ENCODE measurements around the gene TMEM238L.

Gene TMEM238L

GRCh38 chr17:10752696-10753095 lies 51.2 kb downstream of the TMEM238L start:
- H3K4me3 ChIP-seq (ENCODE audit: low read depth, low read length), result no peak overlapping the region
- TF ChIP-seq CTCF (IDR thresholded peaks at IDR 0.05; ENCODE audit: insufficient read depth, low read depth, low read length, missing control alignments), result no peak
- DNase-seq (ENCODE audit: low read depth), result no peak

GRCh38 chr17:10751563-10751962 lies 52.3 kb downstream of the TMEM238L start:
- TF ChIP-seq CTCF (IDR thresholded peaks at IDR 0.05; ENCODE audit: insufficient read depth, low read depth, low read length, missing control alignments), result no peak
- DNase-seq (ENCODE audit: low read depth), result no peak
- H3K4me3 ChIP-seq (ENCODE audit: low read depth, low read length), result no peak overlapping the region

GRCh38 chr17:10750210-10750609 lies 53.7 kb downstream of the TMEM238L start:
- TF ChIP-seq CTCF (IDR thresholded peaks at IDR 0.05; ENCODE audit: insufficient read depth, low read depth, low read length, missing control alignments), result no peak
- H3K4me3 ChIP-seq (ENCODE audit: low read depth, low read length), result no peak overlapping the region
- no peak for DNase-seq (ENCODE audit: low read depth)

- TF ChIP-seq CTCF (IDR thresholded peaks at IDR 0.05; ENCODE audit: insufficient read depth, low read depth, low read length, missing control alignments), result no peak
- no peak overlapping the region for H3K4me3 ChIP-seq (ENCODE audit: low read depth, low read length)
- DNase-seq (ENCODE audit: low read depth), result no peak
These were observed 55.2 kb downstream of the TMEM238L start for GRCh38 chr17:10748531-10749181.

- no peak overlapping the region for H3K4me3 ChIP-seq (ENCODE audit: low read depth, low read length)
- no peak for DNase-seq (ENCODE audit: low read depth)
- no peak for TF ChIP-seq CTCF (IDR thresholded peaks at IDR 0.05; ENCODE audit: insufficient read depth, low read depth, low read length, missing control alignments)
These were observed 58.7 kb downstream of the TMEM238L start for GRCh38 chr17:10745231-10745630.

Measured in GM12865 (cell line).